Middle frontal gyrus (tissue), 1 donor: ENCODE measurements around the gene SESN1.
"Not testable (repeated sequence)": the region's sequence is repeated elsewhere in the genome, so short reads cannot be mapped to it uniquely, and the experiment has no call there.

Source experiments
- DNase-seq: peaks from one replicate; pipeline ENCODE4 v3.0.0-alpha.2; 2015; ENCODE audit warnings: low spot score; ENCODE audit errors: extremely low spot score

Gene SESN1

GRCh38 chr6:109094416-109095035 lies at the start of gene SESN1:
Gene SESN1, minus strand, starts transcription at chr6:109094846. Its CDS starts 773 bp downstream, at chr6:109094073.
- peak; percentile 43 for DNase-seq

- no peak for DNase-seq
Observed at GRCh38 chr6:109143191-109143590, 48.5 kb upstream of the SESN1 start.

- DNase-seq = not testable (repeated sequence)
Observed at GRCh38 chr6:109142067-109142466, 47.4 kb upstream of the SESN1 start.

- no peak for DNase-seq
Observed at GRCh38 chr6:109139109-109139508, 44.5 kb upstream of the SESN1 start.

- DNase-seq = not testable (repeated sequence)
Observed at GRCh38 chr6:109136530-109136929, 41.9 kb upstream of the SESN1 start.

DNA sequence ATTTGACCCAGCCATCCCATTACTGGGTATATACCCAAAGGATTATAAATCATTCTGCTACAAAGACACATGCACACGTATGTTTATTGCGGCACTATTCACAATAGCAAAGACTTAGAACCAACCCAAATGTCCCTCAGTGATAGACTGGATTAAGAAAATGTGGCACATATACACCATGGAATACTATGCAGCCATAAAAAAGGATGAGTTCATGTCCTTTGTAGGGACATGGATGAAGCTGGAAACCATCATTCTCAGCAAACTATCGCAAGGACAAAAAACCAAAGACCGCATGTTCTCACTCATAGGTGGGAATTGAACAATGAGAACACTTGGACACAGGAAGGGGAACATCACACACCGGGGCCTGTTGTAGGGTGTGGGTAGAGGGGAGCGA lies 41.4 kb upstream of the SESN1 start:
- DNase-seq = not testable (repeated sequence)

- DNase-seq = not testable (repeated sequence)
Observed at GRCh38 chr6:109135600-109135999, 41.0 kb upstream of the SESN1 start.

DNA sequence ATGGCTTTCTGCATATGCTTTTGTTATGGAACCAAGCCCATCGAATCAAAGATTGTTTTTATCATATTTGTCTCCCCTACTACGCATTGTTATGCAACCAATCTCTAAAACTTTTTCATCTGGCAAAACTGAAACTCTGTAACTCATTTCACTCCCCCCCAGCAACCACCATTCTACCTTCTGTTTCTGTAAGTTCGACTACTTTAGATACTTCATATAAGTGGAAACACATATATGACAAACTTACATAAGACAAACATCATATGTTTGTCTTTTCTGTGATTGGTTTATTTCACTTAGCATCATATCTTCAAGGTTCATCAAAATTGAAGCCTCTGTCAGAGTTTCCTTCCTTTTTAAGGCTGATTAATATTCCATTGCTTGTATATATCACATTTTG lies 35.4 kb upstream of the SESN1 start:
- DNase-seq = no peak

GRCh38 chr6:109125504-109125903 lies 30.9 kb upstream of the SESN1 start:
- no peak for DNase-seq

GRCh38 chr6:109124219-109124618 lies 29.6 kb upstream of the SESN1 start:
- DNase-seq = no peak

DNA sequence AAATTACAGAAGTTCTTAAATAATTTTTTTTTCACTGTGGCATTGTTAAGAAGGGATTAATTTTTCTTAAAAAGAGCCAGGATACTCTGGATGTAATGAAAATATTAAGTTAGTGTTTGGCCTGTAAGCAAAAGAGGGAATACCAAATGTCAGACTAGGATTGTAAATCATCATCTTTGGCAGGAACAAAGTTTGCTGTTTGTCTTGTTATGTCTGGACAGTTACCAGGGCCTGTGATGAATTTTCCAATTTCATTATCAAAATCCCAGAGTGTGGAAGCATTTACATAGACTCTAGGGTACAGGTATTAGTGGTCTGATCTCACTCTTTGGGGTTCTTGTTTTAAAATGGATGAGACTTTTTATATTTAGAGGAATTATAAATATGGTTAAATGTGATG lies 26.8 kb upstream of the SESN1 start:
- DNase-seq = no peak

GRCh38 chr6:109118871-109119354 lies 24.3 kb upstream of the SESN1 start:
- no peak for DNase-seq

- DNase-seq = no peak
Observed at GRCh38 chr6:109118337-109118736, 23.7 kb upstream of the SESN1 start.

DNA sequence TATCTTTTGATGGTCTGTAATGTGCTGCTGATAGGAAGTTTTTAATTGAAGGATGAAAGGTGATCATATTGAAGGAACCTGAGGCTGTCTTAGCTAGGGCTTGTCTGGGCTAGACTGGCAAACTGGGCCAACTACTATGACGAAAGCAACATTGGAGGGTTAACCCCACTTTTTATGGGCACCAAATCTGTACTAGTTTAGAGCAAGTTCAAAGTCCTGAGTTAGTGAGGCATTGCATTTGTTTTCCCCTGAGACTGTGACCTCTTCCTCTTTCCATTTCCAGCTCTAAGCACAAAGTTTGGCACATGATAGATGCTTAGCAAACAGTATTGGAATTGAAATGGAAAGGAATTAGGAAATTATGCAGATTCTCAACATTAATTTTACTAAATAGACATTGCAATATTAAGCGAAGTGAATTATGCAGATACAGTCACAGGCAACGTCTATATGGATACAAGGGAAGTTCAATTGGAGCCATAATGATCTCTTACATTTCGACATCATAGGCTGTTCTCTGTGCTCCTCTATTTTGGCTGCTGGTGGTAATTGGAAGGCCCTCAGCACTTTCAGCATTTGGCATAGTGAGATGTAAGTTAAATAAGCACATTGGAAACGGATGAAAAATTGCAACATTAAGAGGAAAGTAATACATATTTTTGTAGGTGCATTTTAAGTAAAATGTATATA lies 22.8 kb upstream of the SESN1 start:
- no peak for DNase-seq

- DNase-seq = not testable (repeated sequence)
Observed at GRCh38 chr6:109112663-109113062, 18.0 kb upstream of the SESN1 start.

DNA sequence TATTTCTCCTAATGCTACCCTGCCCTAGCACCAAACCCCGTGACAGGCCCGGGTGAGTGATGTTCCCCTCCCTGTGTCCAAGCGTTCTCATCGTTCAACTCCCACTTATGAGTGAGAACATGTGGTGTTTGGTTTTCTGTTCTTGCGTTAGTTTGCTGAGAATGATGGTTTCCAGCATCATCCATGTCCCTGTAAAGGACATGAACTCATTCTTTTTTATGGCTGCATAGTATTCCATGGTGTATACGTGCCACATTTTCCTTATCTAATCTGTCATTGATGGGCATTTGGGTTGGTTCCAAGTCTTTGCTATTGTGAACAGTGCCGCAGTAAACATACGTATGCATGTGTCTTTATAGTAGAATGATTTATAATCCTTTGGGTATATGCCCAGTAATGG lies 15.0 kb upstream of the SESN1 start:
- DNase-seq = not testable (repeated sequence)

DNA sequence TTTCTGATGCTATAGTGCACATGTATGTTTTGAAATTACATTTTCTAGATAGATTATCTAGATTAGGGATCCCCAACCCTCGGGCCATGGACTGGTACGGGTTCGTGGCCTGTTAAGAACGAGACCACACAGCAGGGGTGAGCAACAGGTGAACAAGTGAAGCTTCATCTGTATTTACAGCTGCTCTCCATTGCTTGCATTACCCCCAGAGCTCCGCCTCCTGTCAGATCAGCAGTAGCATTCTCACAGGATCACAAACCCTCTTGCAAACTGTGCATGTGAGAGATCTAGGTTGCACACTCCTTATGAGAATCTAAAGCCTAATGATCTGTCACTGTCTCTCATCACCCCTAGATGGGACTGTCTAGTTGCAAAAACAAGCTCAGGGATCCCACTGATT lies 11.0 kb upstream of the SESN1 start:
- DNase-seq = no peak

DNA sequence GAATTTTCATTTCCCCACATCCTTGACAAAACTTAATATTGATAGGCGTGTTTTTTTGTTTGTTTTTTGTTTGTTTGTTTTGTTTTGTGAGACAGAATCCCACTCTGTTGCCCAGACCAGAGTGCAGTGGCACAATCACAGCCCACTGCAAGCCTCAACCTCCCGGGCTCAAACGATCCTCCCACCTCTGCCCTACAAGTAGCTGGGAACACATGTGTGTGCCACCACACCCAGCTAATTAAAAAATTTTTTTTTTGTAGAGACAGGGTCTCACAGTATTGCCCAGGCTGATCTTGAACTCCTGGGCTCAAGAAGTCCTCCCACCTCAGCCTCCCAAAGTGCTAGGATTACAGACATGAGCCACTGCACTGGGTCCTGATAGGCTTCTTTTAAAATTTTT lies 9.9 kb upstream of the SESN1 start:
- no peak for DNase-seq

- DNase-seq = no peak
Observed at GRCh38 chr6:109103942-109104341, 9.3 kb upstream of the SESN1 start.

- DNase-seq = no peak
Observed at GRCh38 chr6:109102762-109103161, 8.1 kb upstream of the SESN1 start.

DNA sequence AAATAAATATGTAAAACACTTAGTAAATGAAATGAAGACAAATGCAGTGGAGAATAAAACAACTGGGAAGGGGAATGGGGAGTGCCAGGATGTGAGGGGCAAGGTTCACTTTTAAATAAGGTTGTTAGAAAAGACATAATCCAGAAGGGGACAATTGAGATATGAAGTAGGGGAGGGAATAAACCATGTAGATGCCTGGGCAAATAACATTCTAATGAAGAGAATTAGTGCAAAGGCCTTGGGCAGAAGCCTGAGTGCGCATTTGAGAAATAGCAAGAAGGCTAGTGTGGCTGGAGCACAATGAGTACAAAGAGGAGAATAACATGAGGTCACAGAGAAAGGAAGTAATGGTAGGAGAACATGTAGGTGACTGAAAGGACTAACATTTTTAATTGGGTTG lies 3.0 kb upstream of the SESN1 start:
- no peak for DNase-seq

GRCh38 chr6:109096208-109096607 lies 1.6 kb upstream of the SESN1 start:
- no peak for DNase-seq

DNA sequence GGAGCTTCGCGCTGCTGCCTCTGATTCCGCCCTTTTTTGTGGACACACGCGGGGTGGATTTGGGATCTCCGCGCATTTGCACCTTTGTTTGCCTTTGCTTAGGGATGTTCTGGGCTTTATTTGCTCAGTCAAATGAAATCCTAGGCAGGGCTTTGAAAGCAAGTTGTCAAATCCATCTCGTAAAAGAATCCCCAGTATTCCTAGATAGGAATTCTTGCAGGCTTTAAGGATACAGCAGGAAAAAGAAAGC lies 1.1 kb upstream of the SESN1 start:
- no peak for DNase-seq
